Measurements from ENCODE around the gene FGFR3. TPM values are rescaled to one million over a fixed set of nuclear protein-coding genes. Genes with fewer than 3 reads are reported as not detected.
"Not testable (repeated sequence)": the region's sequence is repeated elsewhere in the genome, so short reads cannot be mapped to it uniquely, and the experiment has no call there.

Gene FGFR3
- total RNA-seq, 2 experiments from 2014 or later = 0.07 to 1.0 TPM

DNA sequence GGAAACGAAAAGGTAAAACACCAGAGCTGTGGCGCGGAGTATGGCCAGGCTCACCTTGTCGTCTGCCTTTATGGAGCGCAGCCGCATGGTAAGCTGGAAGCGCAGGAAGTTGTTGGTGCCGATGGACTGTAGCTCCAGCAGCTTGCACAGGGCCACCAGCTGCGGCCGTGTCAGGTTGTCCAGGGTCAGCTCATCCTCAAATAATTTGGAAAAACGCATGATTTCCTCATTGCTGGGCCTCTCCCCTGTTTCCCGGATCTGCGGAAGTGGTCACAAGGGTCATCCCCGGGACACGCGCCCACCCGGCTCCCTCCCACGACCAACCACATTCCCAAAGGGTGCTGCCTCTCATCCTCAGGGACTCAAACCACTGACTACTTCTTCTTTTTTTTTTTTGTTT is 39.6 kb downstream of the FGFR3 start:
- DNase-seq (no peak), ATAC-seq (no peak)
- no peak overlapping the region for H3K4me3 Mint-ChIP-seq
- H3K27me3 Mint-ChIP-seq = no peaks in the 10 kb centered on the region
- CTCF ChIA-PET = interaction anchor here (1.0 to 3.6 kb wide), 4 partner anchors 11 to 84 kb away, joined by 3 to 11 read pairs (median 3); no protein-coding TSS in a partner anchor
- peaks cover 5% of the 10 kb centered on the region for H3K4me1 Mint-ChIP-seq (ENCODE audit: low read depth)
- H3K27ac Mint-ChIP-seq = no peak overlapping the region
- POLR2A ChIA-PET = interaction anchor here (1.2 kb wide), 1 partner anchor 84 kb away, joined by 3 read pairs; no protein-coding TSS in a partner anchor
- H3K36me3 Mint-ChIP-seq (ENCODE audit: low read depth) = peaks cover 33% of the 10 kb centered on the region
- no peaks in the 10 kb centered on the region for H3K9me3 Mint-ChIP-seq
- intact Hi-C loops (cut with micrococcal nuclease) = no loop called here
- TF ChIP-seq, protein P1, sequence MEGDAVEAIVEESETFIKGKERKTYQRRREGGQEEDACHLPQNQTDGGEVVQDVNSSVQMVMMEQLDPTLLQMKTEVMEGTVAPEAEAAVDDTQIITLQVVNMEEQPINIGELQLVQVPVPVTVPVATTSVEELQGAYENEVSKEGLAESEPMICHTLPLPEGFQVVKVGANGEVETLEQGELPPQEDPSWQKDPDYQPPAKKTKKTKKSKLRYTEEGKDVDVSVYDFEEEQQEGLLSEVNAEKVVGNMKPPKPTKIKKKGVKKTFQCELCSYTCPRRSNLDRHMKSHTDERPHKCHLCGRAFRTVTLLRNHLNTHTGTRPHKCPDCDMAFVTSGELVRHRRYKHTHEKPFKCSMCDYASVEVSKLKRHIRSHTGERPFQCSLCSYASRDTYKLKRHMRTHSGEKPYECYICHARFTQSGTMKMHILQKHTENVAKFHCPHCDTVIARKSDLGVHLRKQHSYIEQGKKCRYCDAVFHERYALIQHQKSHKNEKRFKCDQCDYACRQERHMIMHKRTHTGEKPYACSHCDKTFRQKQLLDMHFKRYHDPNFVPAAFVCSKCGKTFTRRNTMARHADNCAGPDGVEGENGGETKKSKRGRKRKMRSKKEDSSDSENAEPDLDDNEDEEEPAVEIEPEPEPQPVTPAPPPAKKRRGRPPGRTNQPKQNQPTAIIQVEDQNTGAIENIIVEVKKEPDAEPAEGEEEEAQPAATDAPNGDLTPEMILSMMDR (IDR thresholded peaks at IDR 0.05) = no peak

DNA sequence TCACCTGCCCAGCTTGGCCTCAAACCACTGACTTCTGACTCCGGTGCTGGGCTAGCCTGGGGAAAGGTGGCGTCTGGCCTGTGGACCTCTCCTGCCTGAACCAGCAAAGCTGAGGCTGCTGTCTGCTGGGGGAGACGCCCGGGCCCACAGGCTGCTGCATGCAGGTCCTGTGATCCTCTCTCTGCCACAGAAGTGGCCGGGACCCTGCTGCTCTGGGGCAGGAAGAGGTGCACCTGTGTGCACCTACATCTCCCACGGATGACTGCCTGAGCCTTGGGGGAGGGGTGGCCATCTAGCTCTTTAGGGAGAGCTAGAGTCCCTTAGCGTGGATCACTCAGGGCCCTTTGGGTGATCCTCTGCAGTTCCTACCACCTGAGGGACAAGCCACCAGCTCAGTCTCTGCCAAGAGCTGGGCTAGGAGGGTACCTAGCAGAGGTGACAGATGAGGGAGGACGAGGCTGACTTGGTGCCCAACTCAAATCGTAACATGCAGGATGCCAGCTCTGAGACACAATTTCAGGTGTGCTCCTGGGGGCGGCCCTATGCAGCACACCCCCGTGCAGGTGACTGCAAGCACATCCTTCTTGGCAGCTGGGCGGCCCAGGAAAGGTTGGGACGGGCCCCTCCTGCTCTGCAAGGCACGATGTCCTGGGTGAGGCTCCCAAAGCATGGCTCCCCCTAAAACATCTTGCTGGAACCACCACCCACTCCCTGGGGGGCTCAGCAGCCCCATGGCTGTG is 40.4 kb downstream of the FGFR3 start:
- H3K4me3 Mint-ChIP-seq = no peak overlapping the region
- POLR2A ChIA-PET = no interaction called here
- peaks cover 5% of the 10 kb centered on the region for H3K4me1 Mint-ChIP-seq (ENCODE audit: low read depth)
- no peaks in the 10 kb centered on the region for H3K27me3 Mint-ChIP-seq
- DNase-seq = no peak
- ATAC-seq = no peak
- peaks cover 33% of the 10 kb centered on the region for H3K36me3 Mint-ChIP-seq (ENCODE audit: low read depth)
- CTCF ChIA-PET = interaction anchor here (1.5 to 3.6 kb wide), 4 partner anchors 10 to 85 kb away, joined by 3 to 11 read pairs (median 4); no protein-coding TSS in a partner anchor
- TF ChIP-seq, protein P1 (IDR thresholded peaks at IDR 0.05) = no peak
- intact Hi-C loops (cut with micrococcal nuclease) = no loop called here
- no peak overlapping the region for H3K27ac Mint-ChIP-seq
- H3K9me3 Mint-ChIP-seq = no peaks in the 10 kb centered on the region

GRCh38 chr4:1834047-1834775 is 41.1 kb downstream of the FGFR3 start:
- intact Hi-C loops (cut with micrococcal nuclease) = no loop called here
- Mint-ChIP-seq H3K27me3 (no peaks in the 10 kb centered on the region), H3K27ac (peak overlapping the region; percentile 10), H3K36me3 (ENCODE audit: low read depth) (peaks cover 36% of the 10 kb centered on the region), H3K4me3 (no peak overlapping the region), H3K4me1 (ENCODE audit: low read depth) (peaks cover 5% of the 10 kb centered on the region), H3K9me3 (no peaks in the 10 kb centered on the region)
- ATAC-seq (peak; percentile 24), DNase-seq (no peak)
- ChIA-PET POLR2A (no interaction called here), CTCF (interaction anchor here (1.5 to 3.6 kb wide), 4 partner anchors 9 to 86 kb away, joined by 3 to 11 read pairs (median 4); no protein-coding TSS in a partner anchor)
- TF ChIP-seq, protein P1 (IDR thresholded peaks at IDR 0.05) = no peak

- H3K4me3 Mint-ChIP-seq; H3K27ac Mint-ChIP-seq; H3K4me1 Mint-ChIP-seq (ENCODE audit: low read depth); H3K9me3 Mint-ChIP-seq; ATAC-seq; intact Hi-C loops (cut with micrococcal nuclease); H3K27me3 Mint-ChIP-seq; DNase-seq: not testable (repeated sequence)
- CTCF ChIA-PET = interaction anchor here (0.9 to 1.6 kb wide), 2 partner anchors 25 to 63 kb away, joined by 4 read pairs; no protein-coding TSS in a partner anchor
- H3K36me3 Mint-ChIP-seq (ENCODE audit: low read depth) = peaks cover 34% of the 10 kb centered on the region
- POLR2A ChIA-PET = interaction anchor here (0.7 kb wide), 1 partner anchor 123 kb away, joined by 3 read pairs; no protein-coding TSS in a partner anchor
These were observed 42.7 kb downstream of the FGFR3 start for GRCh38 chr4:1835836-1836235.

- intact Hi-C loops (cut with micrococcal nuclease) = no loop called here
- H3K4me3 Mint-ChIP-seq = no peak overlapping the region
- DNase-seq = no peak
- CTCF ChIA-PET = no interaction called here
- peaks cover 36% of the 10 kb centered on the region for H3K36me3 Mint-ChIP-seq (ENCODE audit: low read depth)
- H3K27ac Mint-ChIP-seq = no peak overlapping the region
- TF ChIP-seq, protein P1 (IDR thresholded peaks at IDR 0.05) = no peak
- peaks cover 7% of the 10 kb centered on the region for H3K4me1 Mint-ChIP-seq (ENCODE audit: low read depth)
- no peak for ATAC-seq
- POLR2A ChIA-PET = no interaction called here
- H3K27me3 Mint-ChIP-seq = no peaks in the 10 kb centered on the region
- H3K9me3 Mint-ChIP-seq = no peaks in the 10 kb centered on the region
These were observed 43.6 kb downstream of the FGFR3 start for GRCh38 chr4:1836650-1837049.
